WERI-Rb-1 (cell line): Measurements from ENCODE around the gene POLDIP3.
"Not testable (repeated sequence)": the region's sequence is repeated elsewhere in the genome, so short reads cannot be mapped to it uniquely, and the experiment has no call there.

Experiments
- DNase-seq: peaks from one replicate; pipeline ENCODE4 v3.0.0-alpha.2; 2020
- H3K27ac ChIP-seq: fragments of 250-450 bp; sonication (Bioruptor Pico); 2 replicates; pipeline ENCODE4 v1.5.1; 2020; ENCODE audit warnings: mild to moderate bottlenecking, moderate library complexity
- H3K27me3 ChIP-seq: fragments of 250-450 bp; sonication (Bioruptor Pico); 2 replicates; pipeline ENCODE4 v1.5.1; 2021; ENCODE audit warnings: mild to moderate bottlenecking, low read depth, moderate library complexity; ENCODE audit not compliant: insufficient read depth, severe bottlenecking
- H3K36me3 ChIP-seq: fragments of 250-450 bp; sonication (Bioruptor Pico); 2 replicates; pipeline ENCODE4 v1.5.1; 2020; ENCODE audit warnings: mild to moderate bottlenecking, moderate library complexity
- H3K4me3 ChIP-seq: 2 replicates; pipeline ENCODE4 v1.5.1; 2011; ENCODE audit warnings: low read depth, mild to moderate bottlenecking, control low read depth, low read length
- H3K9me3 ChIP-seq: fragments of 250-450 bp; sonication (Bioruptor Pico); 2 replicates; pipeline ENCODE4 v1.5.1; 2021; ENCODE audit warnings: mild to moderate bottlenecking, moderate library complexity; ENCODE audit not compliant: severe bottlenecking
- TF ChIP-seq, protein P1 (sequence below): IDR thresholded peaks from 2 replicates; pipeline ENCODE4 v1.5.1; 2011; ENCODE audit warnings: low read depth, mild to moderate bottlenecking, control low read depth, inconsistent platforms, low read length

Gene POLDIP3

DNA sequence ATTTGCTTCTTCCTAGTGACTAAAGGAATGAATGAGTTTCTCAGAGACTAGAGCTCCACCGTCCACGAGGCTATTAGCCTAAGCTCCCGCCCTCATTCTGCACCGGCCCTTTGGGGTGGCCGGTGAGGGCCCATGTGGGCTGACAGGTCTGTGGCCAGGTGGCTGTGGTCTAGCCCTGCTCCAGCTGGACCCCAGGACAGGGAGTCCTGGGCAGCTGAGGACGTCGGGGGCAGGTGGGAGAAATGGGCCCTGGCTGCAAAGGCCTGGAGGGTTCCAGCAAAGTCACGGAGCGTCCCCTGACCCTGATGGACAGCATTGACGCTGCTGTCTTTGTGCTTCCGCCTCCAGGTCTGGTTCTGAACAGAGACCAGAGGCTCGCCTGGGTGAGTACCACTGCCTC, 48.7 kb downstream of the POLDIP3 start:
- peaks cover 4% of the 10 kb centered on the region for H3K9me3 ChIP-seq
- TF ChIP-seq, protein P1, sequence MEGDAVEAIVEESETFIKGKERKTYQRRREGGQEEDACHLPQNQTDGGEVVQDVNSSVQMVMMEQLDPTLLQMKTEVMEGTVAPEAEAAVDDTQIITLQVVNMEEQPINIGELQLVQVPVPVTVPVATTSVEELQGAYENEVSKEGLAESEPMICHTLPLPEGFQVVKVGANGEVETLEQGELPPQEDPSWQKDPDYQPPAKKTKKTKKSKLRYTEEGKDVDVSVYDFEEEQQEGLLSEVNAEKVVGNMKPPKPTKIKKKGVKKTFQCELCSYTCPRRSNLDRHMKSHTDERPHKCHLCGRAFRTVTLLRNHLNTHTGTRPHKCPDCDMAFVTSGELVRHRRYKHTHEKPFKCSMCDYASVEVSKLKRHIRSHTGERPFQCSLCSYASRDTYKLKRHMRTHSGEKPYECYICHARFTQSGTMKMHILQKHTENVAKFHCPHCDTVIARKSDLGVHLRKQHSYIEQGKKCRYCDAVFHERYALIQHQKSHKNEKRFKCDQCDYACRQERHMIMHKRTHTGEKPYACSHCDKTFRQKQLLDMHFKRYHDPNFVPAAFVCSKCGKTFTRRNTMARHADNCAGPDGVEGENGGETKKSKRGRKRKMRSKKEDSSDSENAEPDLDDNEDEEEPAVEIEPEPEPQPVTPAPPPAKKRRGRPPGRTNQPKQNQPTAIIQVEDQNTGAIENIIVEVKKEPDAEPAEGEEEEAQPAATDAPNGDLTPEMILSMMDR, result no peak
- peaks cover 25% of the 10 kb centered on the region for H3K36me3 ChIP-seq
- H3K27me3 ChIP-seq, result no peaks in the 10 kb centered on the region
- DNase-seq, result no peak
- no peak overlapping the region for H3K27ac ChIP-seq
- no peak overlapping the region for H3K4me3 ChIP-seq

DNA sequence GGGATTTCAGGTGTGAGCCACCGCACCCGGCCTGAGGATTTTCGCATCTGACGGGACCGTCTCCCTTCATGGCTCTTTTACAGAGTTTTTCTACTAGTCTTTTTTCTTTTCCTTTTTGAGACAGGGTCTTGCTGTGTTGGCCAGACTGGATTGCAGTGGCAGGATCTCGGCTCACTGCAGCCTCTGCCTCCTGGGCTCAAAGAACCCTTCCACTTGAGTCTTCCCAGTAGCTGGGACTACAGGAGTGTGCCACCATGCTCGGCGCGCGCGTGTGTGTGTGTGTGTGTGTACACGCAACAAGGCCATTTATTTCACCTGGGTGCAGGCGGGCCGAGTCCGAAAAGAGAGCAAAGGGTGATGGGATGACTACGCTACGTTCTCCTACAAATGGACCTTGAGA, 50.0 kb downstream of the POLDIP3 start:
- H3K27ac ChIP-seq, result no peak overlapping the region
- TF ChIP-seq, protein P1, result no peak
- no peak overlapping the region for H3K4me3 ChIP-seq
- peaks cover 4% of the 10 kb centered on the region for H3K9me3 ChIP-seq
- no peak for DNase-seq
- H3K27me3 ChIP-seq, result no peaks in the 10 kb centered on the region
- peaks cover 26% of the 10 kb centered on the region for H3K36me3 ChIP-seq

DNA sequence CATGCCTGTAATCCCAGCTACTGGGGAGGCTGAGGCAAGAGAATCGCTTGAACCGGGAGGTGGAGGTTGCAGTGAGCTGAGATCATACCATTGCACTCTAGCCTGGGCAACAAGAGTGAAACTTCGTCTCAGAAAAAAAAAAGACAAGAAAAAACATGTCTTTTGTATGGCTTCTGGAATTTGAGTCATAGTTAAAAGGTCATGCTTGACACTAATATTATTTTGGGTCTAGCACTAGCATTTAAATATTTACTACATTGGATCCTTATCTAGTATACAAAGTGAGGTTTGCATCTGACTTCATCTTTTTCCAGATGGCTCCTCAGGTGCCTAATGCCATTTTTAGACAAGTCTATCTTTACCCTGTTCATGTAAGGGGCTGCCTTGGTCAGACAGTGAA, 50.7 kb downstream of the POLDIP3 start:
- not testable (repeated sequence) for H3K27ac ChIP-seq

DNA sequence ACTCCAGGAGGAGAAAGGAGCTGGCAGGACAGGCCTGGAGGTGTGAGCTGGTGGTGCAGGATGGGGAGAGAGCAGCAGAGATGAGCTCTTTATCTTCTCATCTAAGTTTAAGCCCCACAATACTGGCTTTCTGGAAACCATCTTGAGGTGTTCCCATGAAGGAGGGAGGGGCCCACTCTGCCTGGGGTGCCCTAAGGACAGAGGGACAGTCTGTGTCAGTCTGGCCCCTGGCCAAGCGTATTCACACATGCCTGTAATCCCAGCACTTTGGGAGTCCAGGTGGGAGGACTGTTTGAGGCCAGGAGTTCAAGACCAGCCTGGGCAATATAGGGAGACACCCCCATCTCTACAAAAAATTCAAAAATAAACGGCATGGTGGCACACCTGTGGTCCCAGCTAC, 52.0 kb downstream of the POLDIP3 start:
- Histone ChIP-seq H3K27me3 (no peaks in the 10 kb centered on the region), H3K9me3 (peaks cover 4% of the 10 kb centered on the region), H3K4me3 (no peak overlapping the region), H3K36me3 (peaks cover 19% of the 10 kb centered on the region), H3K27ac (no peak overlapping the region)
- peak; percentile 61 for DNase-seq
- TF ChIP-seq, protein P1, result no peak

More for the DNA sequence above, 50.7 kb downstream of the POLDIP3 start:
- H3K9me3 ChIP-seq, H3K4me3 ChIP-seq, DNase-seq, H3K27me3 ChIP-seq: not testable (repeated sequence)
- H3K36me3 ChIP-seq, result peaks cover 19% of the 10 kb centered on the region

DNA sequence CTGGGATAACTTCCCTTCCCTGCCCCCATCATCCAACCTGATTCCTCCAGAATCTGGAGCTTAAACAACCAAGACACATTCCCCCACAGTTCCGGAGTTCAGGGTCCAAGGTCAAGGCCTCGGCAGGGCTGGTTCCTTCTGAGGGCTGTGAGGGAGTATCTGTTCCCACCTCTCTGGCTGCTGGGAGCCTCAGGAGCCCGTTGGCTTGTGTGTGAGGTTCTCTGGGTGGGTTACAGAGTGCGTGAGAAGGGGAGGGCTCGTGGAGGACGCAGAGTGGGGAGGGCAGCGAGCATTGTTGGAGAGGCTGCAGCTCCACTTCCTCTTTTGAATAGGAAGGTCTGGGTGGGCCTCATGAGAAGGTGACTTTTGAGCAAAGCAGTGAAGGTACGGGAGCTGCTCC, 52.4 kb downstream of the POLDIP3 start:
- H3K9me3 ChIP-seq, result peaks cover 4% of the 10 kb centered on the region
- TF ChIP-seq, protein P1, result no peak
- DNase-seq, result no peak
- no peak overlapping the region for H3K4me3 ChIP-seq
- H3K27ac ChIP-seq, result 0 out of 2 replicates have a peak overlapping the region, but pooled peaks have one; percentile 9
- H3K27me3 ChIP-seq, result no peaks in the 10 kb centered on the region
- H3K36me3 ChIP-seq, result peaks cover 19% of the 10 kb centered on the region

DNA sequence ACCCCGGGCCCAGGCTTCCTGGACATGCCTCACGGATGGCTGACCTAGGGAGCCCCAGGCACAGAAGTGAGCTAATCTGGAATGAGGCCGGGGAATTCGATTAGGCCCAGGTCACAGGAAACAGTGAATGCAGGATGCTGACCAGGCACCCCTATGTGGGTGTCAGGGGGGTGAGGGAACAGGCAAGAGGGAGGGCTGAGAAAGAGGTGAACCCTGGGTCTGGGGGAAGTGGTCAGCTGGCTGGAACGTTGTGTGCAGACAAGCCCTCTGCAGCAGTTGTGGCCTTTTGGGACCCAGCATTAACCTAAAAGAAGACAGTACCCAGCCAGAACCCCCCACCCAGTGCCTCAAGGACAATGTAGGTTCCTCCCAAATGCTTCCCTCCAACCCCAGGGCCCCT, 52.8 kb downstream of the POLDIP3 start:
- Histone ChIP-seq H3K27ac (no peak overlapping the region), H3K27me3 (no peaks in the 10 kb centered on the region), H3K9me3 (peaks cover 4% of the 10 kb centered on the region), H3K4me3 (no peak overlapping the region), H3K36me3 (peaks cover 19% of the 10 kb centered on the region)
- TF ChIP-seq, protein P1, result no peak
- no peak for DNase-seq
